Lung microvascular endothelial cell (primary cell): Measurements from ENCODE around the gene ZNF362. TPM values are rescaled to one million over a fixed set of nuclear protein-coding genes. Genes with fewer than 3 reads are reported as not detected.
A peak's percentile ranks its signal among the peaks of the same experiment; 100 is the strongest.

Source experiments
- DNase-seq, 2 donors: peaks; one replicate each; pipeline versions ENCODE4 v3.0.0 to v3.0.0-alpha.2; 2010; ENCODE audit warnings: low read depth in 2 of 2
- total RNA-seq: library from RNA; depleted of rRNA; stranded (reverse); fragments of >200 nt; gene quantifications from 2 replicates; pipeline ENCODE4 v1.2.1, GENCODE V29; 2014

Gene ZNF362
- total RNA-seq, 1 donor from 2014 or later, result 6.3 TPM

- DNase-seq, result no peak
Observed at GRCh38 chr1:33244143-33244808, 12.0 kb upstream of the ZNF362 start.

GRCh38 chr1:33244809-33245186 lies 11.5 kb upstream of the ZNF362 start:
- DNase-seq, result no peak

- DNase-seq, result no peak
Observed at GRCh38 chr1:33246171-33246570, 10.1 kb upstream of the ZNF362 start.

GRCh38 chr1:33247545-33247944 lies 8.7 kb upstream of the ZNF362 start:
- no peak for DNase-seq

- DNase-seq, result no peak
Observed at GRCh38 chr1:33248244-33248643, 8.0 kb upstream of the ZNF362 start.

GRCh38 chr1:33249422-33249821 lies 6.9 kb upstream of the ZNF362 start:
- no peak for DNase-seq

GRCh38 chr1:33250217-33250616 lies 6.1 kb upstream of the ZNF362 start:
- no peak for DNase-seq

- DNase-seq, result no peak
Observed at GRCh38 chr1:33250724-33251123, 5.6 kb upstream of the ZNF362 start.

- no peak for DNase-seq
Observed at GRCh38 chr1:33254491-33254890, 1.8 kb upstream of the ZNF362 start.

GRCh38 chr1:33255347-33256220 lies 708 bp upstream of the ZNF362 start:
- DNase-seq, result peak; percentile 43 to 78

- DNase-seq, result no peak
Observed at GRCh38 chr1:33256221-33256470, 146 bp upstream of the ZNF362 start.

GRCh38 chr1:33257207-33257771 lies 997 bp downstream of the ZNF362 start:
- DNase-seq, result no peak

- peak in 1 of 2 donors; percentile 17 for DNase-seq
Observed at GRCh38 chr1:33257772-33258712, 1.8 kb downstream of the ZNF362 start.

- DNase-seq, result no peak
Observed at GRCh38 chr1:33258788-33259274, 2.5 kb downstream of the ZNF362 start.

- DNase-seq, result no peak
Observed at GRCh38 chr1:33259879-33260278, 3.6 kb downstream of the ZNF362 start.

GRCh38 chr1:33260439-33260838 lies 4.1 kb downstream of the ZNF362 start:
- DNase-seq, result no peak

GRCh38 chr1:33261344-33261743 lies 5.1 kb downstream of the ZNF362 start:
- no peak for DNase-seq

- DNase-seq, result no peak
Observed at GRCh38 chr1:33263890-33264504, 7.7 kb downstream of the ZNF362 start.

- DNase-seq, result no peak
Observed at GRCh38 chr1:33265780-33266605, 9.7 kb downstream of the ZNF362 start.

GRCh38 chr1:33266766-33267165 lies 10.5 kb downstream of the ZNF362 start:
- no peak for DNase-seq
